Measurements from ENCODE around the gene DCBLD2. TPM values are rescaled to one million over a fixed set of nuclear protein-coding genes. Genes with fewer than 3 reads are reported as not detected.
A peak's percentile ranks its signal among the peaks of the same experiment; 100 is the strongest.

The DCBLD2 gene
- total RNA-seq, 2 donors from 2014 or later = 15.3 to 22.4 TPM

GRCh38 chr3:98768961-98769360 lies 132.5 kb downstream of the DCBLD2 start:
- no peak for ATAC-seq
- Histone ChIP-seq H3K27ac (peak overlapping the region in 3 of 4 donors; percentile 78 to 84 (median 81)), H3K9me3 (no peaks in the 10 kb centered on the region), H3K36me3 (replicated peaks in 1 of 2; ENCODE audit: insufficient read depth in 1 of 2, low read depth in 2 of 2) (no peaks in the 10 kb centered on the region), H3K4me1 (peaks cover 15% of the 10 kb centered on the region), H3K4me3 (no peak overlapping the region), H3K27me3 (no peaks in the 10 kb centered on the region)
- intact Hi-C loops (cut with DNase I) = no loop called here
- 46 to 56% methylated on average over 2 of the region's 2 CpGs for WGBS, 2 donors
- TF ChIP-seq, protein P1, sequence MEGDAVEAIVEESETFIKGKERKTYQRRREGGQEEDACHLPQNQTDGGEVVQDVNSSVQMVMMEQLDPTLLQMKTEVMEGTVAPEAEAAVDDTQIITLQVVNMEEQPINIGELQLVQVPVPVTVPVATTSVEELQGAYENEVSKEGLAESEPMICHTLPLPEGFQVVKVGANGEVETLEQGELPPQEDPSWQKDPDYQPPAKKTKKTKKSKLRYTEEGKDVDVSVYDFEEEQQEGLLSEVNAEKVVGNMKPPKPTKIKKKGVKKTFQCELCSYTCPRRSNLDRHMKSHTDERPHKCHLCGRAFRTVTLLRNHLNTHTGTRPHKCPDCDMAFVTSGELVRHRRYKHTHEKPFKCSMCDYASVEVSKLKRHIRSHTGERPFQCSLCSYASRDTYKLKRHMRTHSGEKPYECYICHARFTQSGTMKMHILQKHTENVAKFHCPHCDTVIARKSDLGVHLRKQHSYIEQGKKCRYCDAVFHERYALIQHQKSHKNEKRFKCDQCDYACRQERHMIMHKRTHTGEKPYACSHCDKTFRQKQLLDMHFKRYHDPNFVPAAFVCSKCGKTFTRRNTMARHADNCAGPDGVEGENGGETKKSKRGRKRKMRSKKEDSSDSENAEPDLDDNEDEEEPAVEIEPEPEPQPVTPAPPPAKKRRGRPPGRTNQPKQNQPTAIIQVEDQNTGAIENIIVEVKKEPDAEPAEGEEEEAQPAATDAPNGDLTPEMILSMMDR (IDR thresholded peaks at IDR 0.05) = no peak
- TF ChIP-seq POLR2A (IDR thresholded peaks at IDR 0.05) = no peak
- no peak for DNase-seq

DNA sequence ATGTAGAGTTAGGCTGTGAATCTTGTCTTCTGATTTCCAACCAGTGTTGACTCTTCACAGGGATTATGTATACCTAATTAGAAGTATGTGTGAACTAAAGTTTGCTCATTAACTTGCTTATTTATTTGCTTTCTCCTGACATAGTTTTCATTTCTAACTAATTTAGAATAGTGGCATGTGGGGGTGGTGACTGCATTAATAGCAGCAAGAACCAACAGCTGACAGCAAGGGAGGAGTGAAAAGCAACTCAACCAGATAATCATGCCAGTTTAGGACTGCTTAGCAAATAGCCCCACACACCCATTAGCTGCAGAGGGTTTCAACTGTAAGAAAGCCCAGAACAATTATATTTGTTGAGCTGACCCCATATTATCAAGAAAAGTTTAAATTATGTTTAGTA lies 134.6 kb downstream of the DCBLD2 start:
- Histone ChIP-seq H3K27me3 (no peaks in the 10 kb centered on the region), H3K36me3 (replicated peaks in 1 of 2; ENCODE audit: insufficient read depth in 1 of 2, low read depth in 2 of 2) (no peaks in the 10 kb centered on the region), H3K9me3 (no peaks in the 10 kb centered on the region), H3K4me1 (peaks cover 20% of the 10 kb centered on the region), H3K4me3 (no peak overlapping the region), H3K27ac (no peak overlapping the region)
- DNase-seq (no peak), ATAC-seq (no peak)
- intact Hi-C loops (cut with DNase I) = no loop called here
- no peak for TF ChIP-seq POLR2A (IDR thresholded peaks at IDR 0.05)
- TF ChIP-seq, protein P1 (IDR thresholded peaks at IDR 0.05) = no peak

GRCh38 chr3:98765721-98766120 lies 135.8 kb downstream of the DCBLD2 start:
- no peak for TF ChIP-seq POLR2A (IDR thresholded peaks at IDR 0.05)
- TF ChIP-seq, protein P1 (IDR thresholded peaks at IDR 0.05) = no peak
- Histone ChIP-seq H3K4me1 (peaks cover 17% of the 10 kb centered on the region), H3K4me3 (no peak overlapping the region), H3K36me3 (replicated peaks in 1 of 2; ENCODE audit: insufficient read depth in 1 of 2, low read depth in 2 of 2) (no peaks in the 10 kb centered on the region), H3K27me3 (no peaks in the 10 kb centered on the region), H3K27ac (no peak overlapping the region), H3K9me3 (no peaks in the 10 kb centered on the region)
- intact Hi-C loops (cut with DNase I) = no loop called here
- ATAC-seq (no peak), DNase-seq (no peak)
- WGBS, 2 donors = 61 to 72% methylated on average over 4 of the region's 4 CpGs

DNA sequence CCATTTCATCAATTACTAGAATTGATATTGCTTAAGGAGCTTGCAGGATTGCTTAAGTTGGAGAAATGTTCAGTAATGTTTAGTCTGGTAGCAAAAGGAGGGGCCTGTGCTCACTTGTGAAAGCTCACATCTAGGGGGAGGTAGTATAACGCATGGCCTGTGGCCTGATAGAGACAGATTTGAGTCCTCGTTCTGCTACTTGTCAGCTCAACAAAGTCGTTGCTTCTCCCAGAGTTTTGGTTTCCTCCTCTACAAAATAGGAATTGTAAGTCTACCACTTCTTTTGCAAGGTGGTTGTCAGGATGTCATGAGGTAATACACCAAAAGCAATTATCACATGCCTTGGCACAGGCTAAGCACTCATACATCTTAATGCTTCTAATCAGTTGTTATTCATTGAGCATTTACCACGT lies 137.0 kb downstream of the DCBLD2 start:
- DNase-seq (no peak), ATAC-seq (no peak)
- H3K36me3 ChIP-seq (replicated peaks in 1 of 2; ENCODE audit: insufficient read depth in 1 of 2, low read depth in 2 of 2) = no peaks in the 10 kb centered on the region
- intact Hi-C loops (cut with DNase I) = no loop called here
- no peak for TF ChIP-seq POLR2A (IDR thresholded peaks at IDR 0.05)
- TF ChIP-seq, protein P1 (IDR thresholded peaks at IDR 0.05) = no peak
- H3K27me3 ChIP-seq = no peaks in the 10 kb centered on the region
- no peak overlapping the region for H3K27ac ChIP-seq
- H3K4me1 ChIP-seq = peaks cover 13% of the 10 kb centered on the region
- no peak overlapping the region for H3K4me3 ChIP-seq
- WGBS, 2 donors = 35 to 40% methylated on average over 4 of the region's 4 CpGs
- no peaks in the 10 kb centered on the region for H3K9me3 ChIP-seq

DNA sequence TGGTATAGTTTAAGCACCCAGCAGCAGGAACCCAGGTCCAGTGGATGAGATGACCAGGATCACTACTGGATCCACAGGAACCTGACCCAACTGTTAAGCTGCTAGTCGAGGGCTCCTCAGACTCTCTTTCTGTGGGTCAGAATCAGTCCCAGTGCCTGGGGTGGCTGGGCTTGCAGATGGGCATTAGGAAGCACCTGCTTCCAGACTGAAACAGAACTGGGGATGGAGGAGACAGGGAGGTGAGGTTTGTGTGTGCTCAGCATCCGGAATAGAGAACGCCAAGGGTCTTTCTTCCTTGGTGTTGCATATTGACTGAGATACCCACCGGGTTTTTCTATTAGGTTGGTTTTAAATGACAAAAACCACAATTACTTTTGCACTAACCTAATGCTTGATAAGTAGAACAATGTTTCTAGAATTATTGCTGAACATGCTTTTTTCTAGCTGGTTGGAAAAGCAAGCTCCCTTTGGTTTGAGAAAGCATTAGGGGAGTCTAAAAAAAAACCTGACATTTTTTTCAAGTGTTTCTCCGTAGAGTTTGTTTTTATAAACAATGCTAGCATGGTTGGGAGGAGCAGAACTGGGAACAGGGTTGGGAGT lies 137.6 kb downstream of the DCBLD2 start:
- Histone ChIP-seq H3K27ac (peak overlapping the region in 1 of 4 donors; percentile 46), H3K36me3 (replicated peaks in 1 of 2; ENCODE audit: insufficient read depth in 1 of 2, low read depth in 2 of 2) (no peaks in the 10 kb centered on the region), H3K4me3 (no peak overlapping the region), H3K27me3 (no peaks in the 10 kb centered on the region), H3K4me1 (peaks cover 13% of the 10 kb centered on the region), H3K9me3 (no peaks in the 10 kb centered on the region)
- intact Hi-C loops (cut with DNase I) = no loop called here
- WGBS, 2 donors = 37 to 52% methylated on average over 5 of the region's 5 CpGs
- ATAC-seq (no peak), DNase-seq (no peak)
- TF ChIP-seq, protein P1 (IDR thresholded peaks at IDR 0.05) = no peak
- no peak for TF ChIP-seq POLR2A (IDR thresholded peaks at IDR 0.05)

Measured in body of pancreas (tissue), 4 donors.